GM12872 (cell line): ENCODE results near the gene ITGB4.

Experiments used
- CTCF ChIP-seq: IDR thresholded peaks from 3 replicates; pipeline ENCODE4 v1.5.1; 2011; ENCODE audit warnings: low read depth, mild to moderate bottlenecking, low read length, moderate library complexity; ENCODE audit not compliant: insufficient read depth

The ITGB4 gene

DNA sequence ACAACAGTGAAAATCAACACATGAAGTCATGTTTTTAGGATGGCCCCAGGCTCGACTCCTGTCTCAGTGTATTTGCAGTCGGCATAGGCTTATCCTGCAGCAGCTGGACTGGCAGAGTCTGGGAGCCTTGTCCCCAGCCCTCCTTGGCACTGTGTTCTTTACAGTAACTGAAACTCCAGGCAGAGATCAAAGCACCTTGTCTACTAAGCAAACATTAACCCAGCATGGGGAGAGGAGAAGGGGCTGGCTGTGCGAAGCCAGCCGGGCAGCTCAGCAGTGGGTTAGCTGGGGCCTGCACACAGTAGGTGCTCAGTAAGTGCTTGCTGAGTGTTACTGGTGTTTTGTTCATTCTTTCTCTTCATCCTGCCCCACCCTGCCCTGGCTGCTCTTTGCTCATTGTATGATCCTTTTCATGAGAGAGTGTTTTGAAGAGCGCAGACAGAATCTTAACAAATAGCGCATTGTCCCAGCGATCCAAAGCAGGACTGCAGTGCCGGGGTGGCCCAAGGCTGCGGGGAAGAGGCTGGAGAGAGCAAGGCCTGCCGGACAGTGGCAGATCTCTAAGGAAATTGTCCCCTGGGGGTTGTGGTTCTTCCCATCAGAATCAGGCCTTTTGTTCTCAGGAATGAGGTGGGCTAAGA lies 23.5 kb upstream of the ITGB4 start:
- no peak for TF ChIP-seq CTCF

- TF ChIP-seq CTCF = no peak
Measured at GRCh38 chr17:75698659-75699058, 22.6 kb upstream of the ITGB4 start.

GRCh38 chr17:75701288-75701687 lies 20.0 kb upstream of the ITGB4 start:
- no peak for TF ChIP-seq CTCF

DNA sequence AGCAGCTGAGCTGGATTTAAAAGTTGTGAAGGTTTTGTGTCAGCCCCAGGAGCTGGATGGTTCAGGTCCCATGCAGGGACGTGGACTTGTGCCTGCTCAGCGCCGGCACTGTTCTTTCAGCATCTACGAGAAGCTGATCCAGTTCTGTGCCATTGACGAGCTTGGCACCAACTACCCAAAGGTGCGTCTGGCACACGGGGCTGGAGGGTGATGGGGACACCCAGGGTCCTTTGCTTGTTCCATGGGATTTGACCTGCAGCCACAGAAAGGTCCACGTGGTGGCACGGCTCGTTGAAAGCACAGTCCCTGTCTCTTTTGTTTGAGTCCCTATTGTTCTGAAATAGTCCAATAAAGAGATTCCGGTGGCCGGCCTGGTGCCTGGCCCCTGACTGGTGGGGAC lies 18.1 kb upstream of the ITGB4 start:
- TF ChIP-seq CTCF = no peak

DNA sequence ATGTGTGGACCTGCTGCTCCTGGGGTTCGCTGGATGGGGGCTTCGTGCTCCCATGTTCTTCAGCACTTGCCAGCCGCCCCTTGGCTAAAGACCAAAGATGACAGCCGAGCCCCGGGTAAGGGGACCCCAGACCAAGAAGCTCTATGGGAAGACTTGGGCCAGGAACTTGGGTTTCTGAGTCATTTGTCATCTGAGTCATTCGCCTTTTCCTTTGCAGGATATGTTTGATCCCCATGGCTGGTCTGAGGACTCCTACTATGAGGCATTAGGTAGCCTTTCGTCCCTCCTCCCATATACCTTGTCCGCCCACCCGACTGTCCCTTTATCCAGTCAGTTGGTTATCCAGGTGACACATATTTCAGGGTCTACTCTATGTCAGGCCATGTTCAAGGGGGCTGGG lies 17.7 kb upstream of the ITGB4 start:
- no peak for TF ChIP-seq CTCF

- no peak for TF ChIP-seq CTCF
Measured at GRCh38 chr17:75704963-75705875, 16.0 kb upstream of the ITGB4 start.

- no peak for TF ChIP-seq CTCF
Measured at GRCh38 chr17:75706042-75706728, 15.1 kb upstream of the ITGB4 start.
